GM10266 (cell line): Measurements from ENCODE around the gene MSANTD1.

Source experiments
- DNase-seq: peaks from one replicate; pipeline ENCODE4 v3.0.0; 2012; ENCODE audit errors: extremely low spot score
- CTCF ChIP-seq: IDR thresholded peaks from 2 replicates; pipeline ENCODE4 v1.5.1; 2012; ENCODE audit warnings: mild to moderate bottlenecking, low read depth; ENCODE audit not compliant: control insufficient read depth, insufficient read depth; ENCODE audit errors: missing control alignments

Gene MSANTD1

DNA sequence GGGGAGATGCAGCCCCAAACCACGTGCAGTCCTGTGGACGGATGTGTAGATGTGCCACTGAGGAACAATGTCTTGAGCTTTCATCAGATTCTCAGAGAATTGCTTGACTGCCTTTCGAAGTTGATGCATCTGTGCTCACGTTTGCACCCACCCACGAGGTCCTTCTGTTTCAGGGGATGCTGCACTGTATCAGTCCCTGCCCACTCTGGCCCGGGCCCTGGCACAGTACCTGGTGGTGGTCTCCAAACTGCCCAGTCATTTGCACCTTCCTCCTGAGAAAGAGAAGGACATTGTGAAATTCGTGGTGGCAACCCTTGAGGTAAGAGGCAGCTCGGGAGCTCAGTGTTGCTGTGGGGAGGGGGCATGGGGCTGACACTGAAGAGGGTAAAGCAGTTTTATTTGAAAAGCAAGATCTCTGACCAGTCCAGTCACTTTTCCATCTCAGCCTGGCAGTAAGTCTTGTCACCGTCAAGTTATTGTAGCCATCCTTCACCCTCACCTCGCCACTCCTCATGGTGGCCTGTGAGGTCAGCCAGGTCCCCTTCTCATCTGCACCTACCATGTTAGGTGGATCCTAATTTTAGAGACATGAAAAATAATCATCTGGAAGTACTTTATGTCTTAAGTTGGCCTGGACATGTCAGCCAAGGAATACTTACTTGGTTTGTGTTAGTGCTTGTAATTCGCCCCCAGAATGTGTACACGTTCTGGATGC is 36.4 kb upstream of the MSANTD1 start:
- no peak for DNase-seq
- TF ChIP-seq CTCF = no peak

DNA sequence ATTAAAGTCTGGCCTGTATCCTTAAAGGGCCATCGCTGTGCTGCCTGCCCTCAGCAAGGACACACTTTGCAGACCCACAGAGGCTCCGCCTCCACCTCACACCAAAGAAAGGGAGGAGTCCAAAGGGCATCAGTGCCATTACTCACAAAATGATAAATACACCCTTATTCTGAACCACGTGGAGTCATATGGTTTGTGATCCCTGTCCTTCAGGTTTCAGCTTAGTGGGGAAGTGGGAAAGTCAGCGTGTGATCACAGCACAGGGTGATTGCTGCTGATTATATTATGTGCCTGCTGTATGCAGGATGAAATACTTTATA is 35.9 kb upstream of the MSANTD1 start:
- no peak for TF ChIP-seq CTCF
- no peak for DNase-seq

GRCh38 chr4:3213661-3214250 is 35.2 kb upstream of the MSANTD1 start:
- TF ChIP-seq CTCF = no peak
- no peak for DNase-seq

DNA sequence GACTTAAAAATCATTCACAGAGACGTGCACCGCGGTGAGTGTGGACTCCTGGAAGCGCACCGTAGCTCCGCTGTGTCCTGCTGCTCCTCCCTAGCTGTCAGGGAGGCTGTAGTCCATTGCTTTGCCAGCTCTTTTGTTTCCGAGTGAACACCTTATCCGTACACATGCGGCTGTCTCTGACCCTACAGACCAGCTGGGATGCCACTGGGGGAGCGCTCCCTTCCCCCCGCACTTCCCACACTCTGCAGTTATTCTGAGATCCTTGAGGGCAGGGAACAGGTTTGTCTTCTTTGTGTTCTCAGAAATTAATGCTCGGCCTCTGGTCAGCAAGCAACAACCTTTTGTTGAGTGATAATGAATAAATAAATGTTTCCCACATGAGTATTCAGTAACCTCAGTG is 33.7 kb upstream of the MSANTD1 start:
- no peak for DNase-seq
- no peak for TF ChIP-seq CTCF

GRCh38 chr4:3215733-3216132 is 33.2 kb upstream of the MSANTD1 start:
- TF ChIP-seq CTCF = no peak
- no peak for DNase-seq

GRCh38 chr4:3217266-3217665 is 31.7 kb upstream of the MSANTD1 start:
- TF ChIP-seq CTCF = no peak

DNA sequence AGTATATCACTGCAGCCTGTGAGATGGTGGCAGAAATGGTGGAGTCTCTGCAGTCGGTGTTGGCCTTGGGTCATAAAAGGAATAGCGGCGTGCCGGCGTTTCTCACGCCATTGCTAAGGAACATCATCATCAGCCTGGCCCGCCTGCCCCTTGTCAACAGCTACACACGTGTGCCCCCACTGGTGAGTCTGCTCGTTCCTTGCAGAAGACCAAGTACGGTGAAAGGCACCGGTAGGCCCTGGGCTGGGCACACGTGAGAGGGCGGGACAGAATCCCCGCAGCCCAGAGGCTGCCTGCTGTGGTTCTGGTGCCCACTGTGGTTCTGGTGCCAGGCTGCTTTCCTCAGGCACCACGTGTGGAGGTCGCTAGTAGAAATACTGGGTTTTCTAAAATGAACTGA is 31.2 kb upstream of the MSANTD1 start:
- DNase-seq = no peak

More at GRCh38 chr4:3217266-3217665, 31.7 kb upstream of the MSANTD1 start:
- DNase-seq = no peak

More for the DNA sequence above, 31.2 kb upstream of the MSANTD1 start:
- no peak for TF ChIP-seq CTCF
